MM.1S (cell line): ENCODE measurements around the gene NOMO2.
"Not testable (repeated sequence)": the region's sequence is repeated elsewhere in the genome, so short reads cannot be mapped to it uniquely, and the experiment has no call there.

Experiments used
- EZH2 ChIP-seq: fragments of 300-600 bp; sonication (generic); optimal IDR thresholded peaks from 2 replicates; pipeline ENCODE3; 2017; ENCODE audit warnings: low read depth, mild to moderate bottlenecking, antibody characterized with exemption, low read length, mixed read lengths
- TF ChIP-seq, protein P1 (sequence below): fragments of 300-600 bp; sonication (generic); IDR thresholded peaks from 2 replicates; pipeline ENCODE4 v1.5.1; 2016; ENCODE audit warnings: antibody characterized with exemption, low read length, mixed read lengths

GRCh38 chr16:18530329-18530728 lies 31.6 kb downstream of the NOMO2 start:
- TF ChIP-seq, protein P1, sequence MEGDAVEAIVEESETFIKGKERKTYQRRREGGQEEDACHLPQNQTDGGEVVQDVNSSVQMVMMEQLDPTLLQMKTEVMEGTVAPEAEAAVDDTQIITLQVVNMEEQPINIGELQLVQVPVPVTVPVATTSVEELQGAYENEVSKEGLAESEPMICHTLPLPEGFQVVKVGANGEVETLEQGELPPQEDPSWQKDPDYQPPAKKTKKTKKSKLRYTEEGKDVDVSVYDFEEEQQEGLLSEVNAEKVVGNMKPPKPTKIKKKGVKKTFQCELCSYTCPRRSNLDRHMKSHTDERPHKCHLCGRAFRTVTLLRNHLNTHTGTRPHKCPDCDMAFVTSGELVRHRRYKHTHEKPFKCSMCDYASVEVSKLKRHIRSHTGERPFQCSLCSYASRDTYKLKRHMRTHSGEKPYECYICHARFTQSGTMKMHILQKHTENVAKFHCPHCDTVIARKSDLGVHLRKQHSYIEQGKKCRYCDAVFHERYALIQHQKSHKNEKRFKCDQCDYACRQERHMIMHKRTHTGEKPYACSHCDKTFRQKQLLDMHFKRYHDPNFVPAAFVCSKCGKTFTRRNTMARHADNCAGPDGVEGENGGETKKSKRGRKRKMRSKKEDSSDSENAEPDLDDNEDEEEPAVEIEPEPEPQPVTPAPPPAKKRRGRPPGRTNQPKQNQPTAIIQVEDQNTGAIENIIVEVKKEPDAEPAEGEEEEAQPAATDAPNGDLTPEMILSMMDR, result not testable (repeated sequence)
- TF ChIP-seq EZH2, result not testable (repeated sequence)
